GM19438 (cell line): ENCODE measurements around the gene OR1K1.

Experiments used
- ATAC-seq: cut with Tn5 transposase; IDR thresholded peaks from one replicate; pipeline ENCODE4 v1.9.1; 2021; ENCODE audit warnings: low read depth; ENCODE audit not compliant: unreplicated experiment

The OR1K1 gene

DNA sequence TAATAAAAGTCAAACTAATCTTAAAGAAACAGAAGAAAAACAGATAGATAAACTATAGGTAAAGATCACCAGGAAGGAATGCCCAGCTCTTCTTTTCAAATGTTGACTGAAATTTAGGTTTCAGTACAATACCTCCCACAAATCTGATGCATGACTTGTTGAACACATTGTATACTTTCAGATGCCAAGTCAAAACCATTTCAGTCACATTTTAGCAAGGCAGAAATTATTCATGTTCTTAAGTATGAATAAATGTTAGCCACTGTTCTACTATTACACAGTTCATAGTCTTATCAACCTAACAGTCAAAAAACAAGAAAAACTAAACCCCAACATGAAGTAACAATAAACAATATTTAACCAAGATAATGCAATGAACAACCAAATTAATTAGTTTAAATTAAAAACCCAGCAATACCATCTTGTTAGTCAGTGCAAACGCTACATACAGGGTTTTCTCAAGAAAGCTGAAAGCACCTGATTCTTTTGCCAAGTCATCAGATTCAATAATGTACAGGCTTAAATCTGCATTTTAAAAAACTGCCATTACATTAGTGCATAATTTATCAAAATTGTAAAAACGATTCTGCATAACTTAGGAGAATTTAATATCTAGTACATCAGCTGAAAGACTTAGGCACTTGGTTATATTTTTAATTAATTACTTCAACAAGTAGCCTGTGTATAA, 48.5 kb downstream of the OR1K1 start:
- ATAC-seq, result no peak
